GM12892 (cell line): ENCODE measurements around the gene TMPRSS4. TPM values are rescaled to one million over a fixed set of nuclear protein-coding genes. Genes with fewer than 3 reads are reported as not detected.
A peak's percentile ranks its signal among the peaks of the same experiment; 100 is the strongest.

Experiments
- DNase-seq: peaks from one replicate; pipeline ENCODE4 v3.0.0; 2011; ENCODE audit not compliant: insufficient read length
- FAIRE-seq: peaks from 2 replicates; lab custom pipeline; 2011; peaks lifted over from hg19 to GRCh38; lab: Jason Lieb, UNC
- POLR2A ChIP-seq: IDR thresholded peaks from 2 replicates; pipeline ENCODE4 v1.6.1; 2011; ENCODE audit warnings: low read depth, low read length, control low read depth
- POLR2AphosphoS5 ChIP-seq: IDR thresholded peaks from 2 replicates; pipeline ENCODE4 v1.6.1; 2011; ENCODE audit warnings: low read depth, low read length, control low read depth
- TAF1 ChIP-seq: IDR thresholded peaks from 2 replicates; pipeline ENCODE4 v1.6.1; 2011; ENCODE audit warnings: low read depth, mild to moderate bottlenecking, control low read depth, low read length, borderline replicate concordance
- polyA plus RNA-seq: library from polyadenylated mRNA; unstranded; fragments of >200 nt; gene quantifications from one replicate; pipeline ENCODE4 v1.2.1, GENCODE V29; 2012; ENCODE audit warnings: missing spikeins, inconsistent platforms; ENCODE audit not compliant: missing spikeins

The TMPRSS4 gene
- not detected for polyA plus RNA-seq

GRCh38 chr11:118076754-118077281 lies at the start of gene TMPRSS4:
TMPRSS4 (plus strand) TSS chr11:118077078; CDS start chr11:118077303, 225 bp downstream.
- DNase-seq = no peak
- FAIRE-seq = no peak

GRCh38 chr11:118027694-118028093 lies 49.2 kb upstream of the TMPRSS4 start:
- no peak for TF ChIP-seq POLR2AphosphoS5
- TF ChIP-seq POLR2A = no peak
- no peak for TF ChIP-seq TAF1
- DNase-seq = no peak
- FAIRE-seq = no peak

More at GRCh38 chr11:118076754-118077281, at the start of gene TMPRSS4:
- TF ChIP-seq TAF1 (no peak), POLR2A (no peak), POLR2AphosphoS5 (no peak)

DNA sequence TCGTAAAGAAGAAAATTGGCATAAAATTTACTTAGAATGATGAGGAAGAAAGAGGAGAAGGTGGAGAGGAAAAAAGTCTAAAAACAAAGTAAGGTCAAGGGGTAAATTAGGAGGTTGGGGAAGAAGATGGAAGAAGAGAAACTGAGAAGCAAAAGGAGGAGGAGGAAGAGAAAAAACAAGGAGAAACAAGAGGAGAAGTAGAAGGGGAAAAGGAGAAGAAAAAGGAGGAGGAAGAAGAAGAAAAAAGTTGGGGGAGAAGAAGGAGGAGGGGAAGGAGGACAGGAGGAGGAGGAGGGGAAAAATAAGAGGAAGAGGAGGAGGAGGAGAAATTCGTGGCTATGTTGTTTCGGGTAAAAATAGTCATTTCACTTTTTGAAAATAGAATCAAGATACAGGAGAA lies 48.3 kb upstream of the TMPRSS4 start:
- FAIRE-seq (no peak), DNase-seq (no peak)
- TF ChIP-seq TAF1 (no peak), POLR2AphosphoS5 (no peak), POLR2A (no peak)

GRCh38 chr11:118033443-118033842 lies 43.4 kb upstream of the TMPRSS4 start:
- FAIRE-seq (peak; percentile 63), DNase-seq (no peak)
- no peak for TF ChIP-seq TAF1
- TF ChIP-seq POLR2A = no peak
- no peak for TF ChIP-seq POLR2AphosphoS5

DNA sequence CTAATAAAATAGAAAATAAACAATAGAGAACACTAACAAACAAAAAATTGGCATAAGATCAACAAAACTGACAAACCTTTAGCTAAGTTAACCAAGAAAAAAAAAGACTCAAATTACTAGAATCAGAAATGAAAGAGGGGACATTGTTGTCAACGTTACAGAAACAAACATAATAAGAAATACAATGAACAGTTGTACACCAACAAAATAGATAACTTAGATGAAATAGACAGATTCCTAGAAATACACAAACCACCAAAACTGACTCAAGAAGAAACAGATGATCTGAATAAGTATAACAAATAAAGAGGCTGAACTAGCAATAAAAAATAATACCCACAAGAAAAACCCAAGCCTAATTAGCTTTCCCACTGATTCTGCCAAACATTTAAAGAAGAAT lies 34.7 kb upstream of the TMPRSS4 start:
- no peak for FAIRE-seq
- TF ChIP-seq POLR2AphosphoS5 = no peak
- TF ChIP-seq TAF1 = no peak
- TF ChIP-seq POLR2A = no peak
- DNase-seq = no peak

GRCh38 chr11:118042796-118043195 lies 34.1 kb upstream of the TMPRSS4 start:
- no peak for DNase-seq
- peak; percentile 69 for FAIRE-seq

DNA sequence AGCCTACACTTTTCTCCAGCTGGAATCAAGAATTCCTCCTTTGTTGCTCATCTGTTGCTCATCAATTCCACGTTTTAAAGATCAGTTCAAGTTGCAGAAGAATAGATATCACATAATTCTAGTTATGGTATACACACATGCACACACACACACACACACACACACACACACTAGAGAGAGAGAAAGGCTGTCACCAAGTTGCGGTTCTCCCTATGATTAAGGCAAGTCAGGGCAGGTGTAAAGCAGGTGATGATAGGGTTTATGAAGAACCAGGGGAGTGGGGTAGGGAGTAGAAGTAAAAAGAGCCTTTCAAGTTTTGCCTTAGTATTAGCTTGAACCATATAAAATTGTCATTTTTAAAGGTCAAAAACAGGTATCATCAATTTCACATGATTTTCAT lies 31.7 kb upstream of the TMPRSS4 start:
- TF ChIP-seq POLR2A = no peak
- no peak for TF ChIP-seq TAF1
- TF ChIP-seq POLR2AphosphoS5 = no peak
- no peak for DNase-seq
- FAIRE-seq = peak; percentile 80

More at GRCh38 chr11:118042796-118043195, 34.1 kb upstream of the TMPRSS4 start:
- no peak for TF ChIP-seq POLR2AphosphoS5
- TF ChIP-seq POLR2A = no peak
- no peak for TF ChIP-seq TAF1

DNA sequence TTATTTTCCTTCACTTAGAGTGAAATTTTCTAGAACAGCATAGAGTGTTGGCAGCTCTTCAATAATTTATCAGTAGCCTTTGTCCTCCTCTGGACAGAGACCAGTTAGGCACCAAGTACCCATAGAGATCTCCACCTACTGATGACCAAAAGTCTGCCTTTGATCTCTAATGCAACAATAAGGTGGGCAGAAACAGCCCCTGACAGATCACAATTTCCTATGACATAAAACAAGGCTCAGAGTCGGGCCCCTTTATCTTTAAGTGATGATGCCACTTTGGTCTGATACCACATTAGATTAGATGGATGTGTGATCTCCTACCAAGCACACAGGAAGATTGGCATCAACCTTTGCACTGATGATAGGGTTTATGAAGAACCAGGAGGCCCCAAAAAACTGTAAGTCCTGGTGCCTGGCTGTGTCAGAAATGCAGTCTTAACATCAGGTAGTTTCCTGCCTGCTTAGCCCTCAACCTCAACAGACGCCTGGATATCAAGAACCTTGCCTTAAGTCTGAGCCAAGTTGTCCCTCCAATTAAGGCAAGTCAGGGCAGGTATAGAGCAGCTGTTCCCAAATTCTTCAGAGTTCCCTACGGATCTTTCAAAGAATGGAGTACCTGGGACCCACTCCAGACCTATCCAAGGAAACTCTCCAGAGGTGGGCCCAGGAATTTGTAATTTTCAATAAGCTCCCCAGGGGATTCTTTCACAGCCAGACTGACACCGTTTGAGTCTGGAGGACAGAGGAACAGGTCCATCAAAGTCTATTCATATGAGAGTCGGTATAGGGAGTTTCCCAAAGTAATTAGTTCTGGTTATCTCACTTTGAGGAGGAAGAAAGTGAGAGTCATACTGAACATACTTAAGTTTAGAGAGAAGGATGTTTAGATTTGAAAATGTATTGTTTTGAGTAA lies 30.6 kb upstream of the TMPRSS4 start:
- FAIRE-seq = peak; percentile 84
- no peak for DNase-seq

DNA sequence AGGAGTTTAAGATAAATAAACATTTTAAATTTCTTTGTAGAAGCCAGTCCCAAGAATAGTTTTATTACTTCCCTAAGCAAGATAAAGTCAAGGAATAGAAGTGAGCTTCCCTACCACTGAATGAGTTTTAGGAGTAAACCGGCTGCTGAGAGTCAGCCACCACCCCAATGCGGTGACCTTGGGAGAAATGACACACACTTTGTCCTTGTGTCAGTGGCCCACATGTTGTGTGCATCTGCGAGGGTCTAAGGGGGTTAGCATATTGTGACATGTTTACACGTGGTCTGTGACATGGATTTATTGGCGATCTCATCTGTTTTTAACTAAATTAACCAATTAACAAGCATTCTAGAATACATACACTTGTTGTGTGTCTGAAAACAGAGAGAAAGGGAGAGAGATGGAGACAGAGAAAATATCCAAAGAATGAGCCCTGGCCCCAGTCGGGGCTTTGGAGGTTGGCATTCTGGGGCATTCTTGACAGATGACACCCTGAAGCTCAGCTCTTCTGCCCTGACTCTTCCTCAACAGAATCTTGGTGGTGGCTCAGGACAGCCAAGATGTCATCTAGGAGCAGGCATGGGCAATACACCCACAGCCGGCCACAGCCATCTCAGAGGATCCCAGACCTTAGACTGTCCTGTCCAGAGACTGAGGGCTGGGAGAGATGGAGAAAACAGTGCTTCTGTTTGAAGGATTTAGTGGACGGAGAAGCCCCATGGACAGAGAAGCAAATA lies 29.7 kb upstream of the TMPRSS4 start:
- DNase-seq (no peak), FAIRE-seq (peak; percentile 86)
- TF ChIP-seq POLR2A = no peak
- no peak for TF ChIP-seq TAF1
- TF ChIP-seq POLR2AphosphoS5 = no peak

More for the DNA sequence above, 30.6 kb upstream of the TMPRSS4 start:
- TF ChIP-seq POLR2AphosphoS5 (no peak), TAF1 (no peak), POLR2A (no peak)

DNA sequence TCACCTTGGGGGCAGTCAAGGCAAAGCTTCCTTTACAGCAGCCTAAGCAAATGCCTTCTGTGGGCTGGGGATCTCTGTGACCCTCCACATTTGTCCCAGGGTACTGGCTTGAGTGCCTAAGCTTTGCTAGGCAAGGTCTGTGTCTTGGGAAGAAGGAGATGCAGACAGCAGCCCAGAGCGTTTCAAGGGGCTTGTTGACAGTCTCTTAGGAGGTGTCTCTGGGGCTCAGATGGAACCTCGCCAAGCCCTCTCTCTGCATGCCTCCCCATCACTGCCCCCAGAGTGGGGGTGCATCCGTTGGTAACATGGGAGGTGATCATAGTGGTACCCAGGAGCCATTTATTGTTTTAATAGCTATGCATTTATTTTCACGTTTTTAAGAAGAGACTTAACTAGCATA lies 29.1 kb upstream of the TMPRSS4 start:
- FAIRE-seq (no peak), DNase-seq (no peak)
- TF ChIP-seq TAF1 (no peak), POLR2A (no peak), POLR2AphosphoS5 (no peak)

GRCh38 chr11:118048472-118049370 lies 28.2 kb upstream of the TMPRSS4 start:
- FAIRE-seq (peak; percentile 51), DNase-seq (no peak)
- TF ChIP-seq POLR2A (no peak), POLR2AphosphoS5 (no peak), TAF1 (no peak)
